CD8-positive, alpha-beta memory T cell (primary cell): ENCODE data around the gene DPH7. TPM values are rescaled to one million over a fixed set of nuclear protein-coding genes. Genes with fewer than 3 reads are reported as not detected.
"Not testable (repeated sequence)": the region's sequence is repeated elsewhere in the genome, so short reads cannot be mapped to it uniquely, and the experiment has no call there.

ENCODE experiments used
- CTCF ChIA-PET: fragments of 350-600 bp; sonication (Branson Sonifier 250); formaldehyde crosslinking; loops from one replicate; lab custom pipeline; 2021; ENCODE audit warnings: antibody characterized with exemption; lab: Charles Lee
- POLR2A ChIA-PET: fragments of 350-600 bp; sonication (Branson Sonifier 250); formaldehyde crosslinking; loops from one replicate; lab custom pipeline; 2021; ENCODE audit warnings: antibody characterized with exemption; lab: Charles Lee
- DNase-seq, 5 donors: peaks; one replicate each; pipeline versions ENCODE4 v3.0.0 to v3.0.0-alpha.2; 2020 to 2022; ENCODE audit warnings: mixed read lengths in 1 of 5
- H3K27ac ChIP-seq: one replicate; pipeline ENCODE4 v1.7.0; 2013; ENCODE audit warnings: low read depth, mild to moderate bottlenecking, low read length, moderate library complexity
- H3K27me3 ChIP-seq: 2 replicates; pipeline ENCODE4 v1.7.0; 2013; ENCODE audit warnings: low read length, mild to moderate bottlenecking; ENCODE audit not compliant: insufficient read depth, poor library complexity, severe bottlenecking
- H3K36me3 ChIP-seq: 2 replicates; pipeline ENCODE4 v1.7.0; 2013; ENCODE audit warnings: mild to moderate bottlenecking, low read length, moderate library complexity; ENCODE audit not compliant: insufficient read depth
- H3K4me1 ChIP-seq: 2 replicates; pipeline ENCODE4 v1.7.0; 2013; ENCODE audit warnings: mild to moderate bottlenecking, low read length, moderate library complexity; ENCODE audit not compliant: insufficient read depth
- H3K4me3 ChIP-seq: 2 replicates; pipeline ENCODE4 v1.7.0; 2013; ENCODE audit warnings: mild to moderate bottlenecking, low read length
- H3K9me3 ChIP-seq: 2 replicates; pipeline ENCODE4 v1.7.0; 2013; ENCODE audit warnings: mild to moderate bottlenecking, low read length
- H3K27ac Mint-ChIP-seq, 8 donors: one replicate each; pipeline ENCODE4 v1.8.0; 2020 to 2021; ENCODE audit warnings: mixed read lengths in 8 of 8, mild to moderate bottlenecking in 6 of 8, inconsistent platforms in 3 of 8, moderate library complexity in 3 of 8
- H3K27me3 Mint-ChIP-seq, 2 donors: one replicate each; pipeline ENCODE4 v1.8.0; 2020 to 2021; ENCODE audit warnings: mixed read lengths in 2 of 2, mild to moderate bottlenecking in 1 of 2, moderate library complexity in 1 of 2
- H3K36me3 Mint-ChIP-seq, 3 donors: one replicate each; pipeline ENCODE4 v1.8.0; 2020 to 2021; ENCODE audit warnings: mixed read lengths in 3 of 3, inconsistent platforms in 1 of 3, mild to moderate bottlenecking in 1 of 3
- H3K4me1 Mint-ChIP-seq, 3 donors: one replicate each; pipeline ENCODE4 v1.8.0; 2020 to 2021; ENCODE audit warnings: mixed read lengths in 3 of 3, inconsistent platforms in 1 of 3, mild to moderate bottlenecking in 1 of 3
- H3K4me3 Mint-ChIP-seq, 7 donors: one replicate each; pipeline ENCODE4 v1.8.0; 2020 to 2021; ENCODE audit warnings: mixed read lengths in 7 of 7, mild to moderate bottlenecking in 6 of 7, moderate library complexity in 4 of 7, inconsistent platforms in 2 of 7
- H3K9me3 Mint-ChIP-seq, 5 donors: one replicate each; pipeline ENCODE4 v1.8.0; 2020 to 2022; ENCODE audit warnings: mixed read lengths in 5 of 5, mild to moderate bottlenecking in 3 of 5, moderate library complexity in 2 of 5, inconsistent platforms in 1 of 5
- polyA plus RNA-seq: library from polyadenylated mRNA; unstranded; fragments of 300-500 nt; fragmentation: Illumina TruSeq; gene quantifications from one replicate; pipeline ENCODE4 v1.2.3, GENCODE V29; 2021
- total RNA-seq, 2 experiments: library from RNA; stranded (reverse); gene quantifications; one replicate each; pipeline ENCODE4 v1.2.3, GENCODE V29; 2021

Gene DPH7
- total and polyA plus RNA-seq, 3 experiments from 2014 or later: 31.3 to 38.2 (median 37.3) TPM

- H3K27ac Mint-ChIP-seq, H3K27me3 ChIP-seq, H3K9me3 ChIP-seq, H3K4me3 ChIP-seq, CTCF ChIA-PET, H3K27me3 Mint-ChIP-seq, H3K36me3 ChIP-seq, H3K27ac ChIP-seq, H3K9me3 Mint-ChIP-seq, H3K4me1 Mint-ChIP-seq, DNase-seq, POLR2A ChIA-PET, H3K4me3 Mint-ChIP-seq, H3K4me1 ChIP-seq, H3K36me3 Mint-ChIP-seq: not testable (repeated sequence)
These were observed 59.9 kb downstream of the DPH7 start for GRCh38 chr9:137518661-137519459.

GRCh38 chr9:137516144-137516917 lies 62.4 kb downstream of the DPH7 start:
- Mint-ChIP-seq H3K4me1 (peaks cover 0 to 5% (median 2%) of the 10 kb centered on the region in 3 donors), H3K4me3 (no peak overlapping the region), H3K27ac (peak overlapping the region in 1 of 8 donors; percentile 29), H3K9me3 (no peaks in the 10 kb centered on the region), H3K27me3 (no peaks in the 10 kb centered on the region), H3K36me3 (no peaks in the 10 kb centered on the region)
- POLR2A ChIA-PET: no interaction called here
- no peak for DNase-seq
- CTCF ChIA-PET: no interaction called here
- Histone ChIP-seq H3K27me3 (no peaks in the 10 kb centered on the region), H3K36me3 (no peaks in the 10 kb centered on the region), H3K9me3 (no peaks in the 10 kb centered on the region), H3K4me3 (no peak overlapping the region), H3K4me1 (no peaks in the 10 kb centered on the region), H3K27ac (no peak overlapping the region)

- Histone ChIP-seq H3K27ac (no peak overlapping the region), H3K27me3 (no peaks in the 10 kb centered on the region), H3K4me1 (no peaks in the 10 kb centered on the region), H3K36me3 (no peaks in the 10 kb centered on the region), H3K9me3 (no peaks in the 10 kb centered on the region), H3K4me3 (no peak overlapping the region)
- H3K4me3 Mint-ChIP-seq: no peak overlapping the region
- no peaks in the 10 kb centered on the region for H3K9me3 Mint-ChIP-seq
- DNase-seq: no peak
- POLR2A ChIA-PET: no interaction called here
- no peaks in the 10 kb centered on the region for H3K36me3 Mint-ChIP-seq
- no peaks in the 10 kb centered on the region for H3K27me3 Mint-ChIP-seq
- no peak overlapping the region for H3K27ac Mint-ChIP-seq
- CTCF ChIA-PET: no interaction called here
- H3K4me1 Mint-ChIP-seq: peaks cover 0 to 5% (median 2%) of the 10 kb centered on the region in 3 donors
These were observed 63.4 kb downstream of the DPH7 start for GRCh38 chr9:137515338-137515724.

- no peak for DNase-seq
- Histone ChIP-seq H3K4me1 (no peaks in the 10 kb centered on the region), H3K36me3 (no peaks in the 10 kb centered on the region), H3K9me3 (no peaks in the 10 kb centered on the region), H3K27ac (no peak overlapping the region), H3K27me3 (no peaks in the 10 kb centered on the region), H3K4me3 (no peak overlapping the region)
- no peaks in the 10 kb centered on the region for H3K9me3 Mint-ChIP-seq
- H3K27ac Mint-ChIP-seq: no peak overlapping the region
- H3K4me1 Mint-ChIP-seq: peaks cover 0 to 5% (median 2%) of the 10 kb centered on the region in 3 donors
- no peaks in the 10 kb centered on the region for H3K27me3 Mint-ChIP-seq
- H3K4me3 Mint-ChIP-seq: no peak overlapping the region
- ChIA-PET CTCF (no interaction called here), POLR2A (no interaction called here)
- H3K36me3 Mint-ChIP-seq: no peaks in the 10 kb centered on the region
These were observed 63.9 kb downstream of the DPH7 start for GRCh38 chr9:137514691-137515337.

GRCh38 chr9:137513801-137514570 lies 64.7 kb downstream of the DPH7 start:
- POLR2A ChIA-PET, H3K4me3 Mint-ChIP-seq, H3K9me3 ChIP-seq, H3K27me3 Mint-ChIP-seq, H3K27ac ChIP-seq, H3K4me1 ChIP-seq, H3K4me3 ChIP-seq, H3K36me3 ChIP-seq, DNase-seq, H3K27me3 ChIP-seq, H3K4me1 Mint-ChIP-seq, H3K36me3 Mint-ChIP-seq, H3K9me3 Mint-ChIP-seq, CTCF ChIA-PET: not testable (repeated sequence)
- H3K27ac Mint-ChIP-seq: peak overlapping the region in 3 of 8 donors; percentile 43 to 69 (median 66)

GRCh38 chr9:137513136-137513535 lies 65.6 kb downstream of the DPH7 start:
- H3K4me1 ChIP-seq, H3K4me3 ChIP-seq, H3K4me3 Mint-ChIP-seq, CTCF ChIA-PET, H3K9me3 Mint-ChIP-seq, H3K4me1 Mint-ChIP-seq, H3K27ac Mint-ChIP-seq, POLR2A ChIA-PET, H3K9me3 ChIP-seq, H3K27ac ChIP-seq, H3K27me3 ChIP-seq, DNase-seq, H3K27me3 Mint-ChIP-seq, H3K36me3 Mint-ChIP-seq, H3K36me3 ChIP-seq: not testable (repeated sequence)

GRCh38 chr9:137511758-137512463 lies 66.8 kb downstream of the DPH7 start:
- no peaks in the 10 kb centered on the region for H3K27me3 ChIP-seq
- no peak overlapping the region for H3K4me3 ChIP-seq
- no peak for DNase-seq
- H3K4me1 ChIP-seq: no peaks in the 10 kb centered on the region
- no peaks in the 10 kb centered on the region for H3K9me3 Mint-ChIP-seq
- H3K36me3 Mint-ChIP-seq: no peaks in the 10 kb centered on the region
- H3K27ac Mint-ChIP-seq: no peak overlapping the region
- ChIA-PET CTCF (no interaction called here), POLR2A (no interaction called here)
- H3K36me3 ChIP-seq: no peaks in the 10 kb centered on the region
- no peaks in the 10 kb centered on the region for H3K27me3 Mint-ChIP-seq
- no peaks in the 10 kb centered on the region for H3K9me3 ChIP-seq
- H3K27ac ChIP-seq: no peak overlapping the region
- H3K4me3 Mint-ChIP-seq: no peak overlapping the region
- peaks cover 0 to 5% (median 2%) of the 10 kb centered on the region in 3 donors for H3K4me1 Mint-ChIP-seq
